Thyroid gland (tissue), 4 donors: Measurements from ENCODE around the gene MAN1B1.

Source experiments
- POLR2A ChIP-seq, 2 donors: fragments of 450-650 bp; IDR thresholded peaks; one replicate each; pipeline ENCODE4 v1.6.1; 2017; ENCODE audit warnings: antibody characterized with exemption in 2 of 2, mild to moderate bottlenecking in 2 of 2, moderate library complexity in 1 of 2
- TF ChIP-seq, protein P1 (sequence below), 6 experiments: fragments of 200-600 bp in 3 of 6; fragments of 450-650 bp in 3 of 6; sonication (generic) in 3 of 6; IDR thresholded peaks; one replicate each; pipeline ENCODE4 v1.5.1; 2016 to 2019; ENCODE audit warnings: antibody characterized with exemption in 6 of 6, mild to moderate bottlenecking in 2 of 6, inconsistent platforms in 1 of 6, moderate library complexity in 1 of 6

- no peak for TF ChIP-seq POLR2A (IDR thresholded peaks at IDR 0.05)
- TF ChIP-seq, protein P1, sequence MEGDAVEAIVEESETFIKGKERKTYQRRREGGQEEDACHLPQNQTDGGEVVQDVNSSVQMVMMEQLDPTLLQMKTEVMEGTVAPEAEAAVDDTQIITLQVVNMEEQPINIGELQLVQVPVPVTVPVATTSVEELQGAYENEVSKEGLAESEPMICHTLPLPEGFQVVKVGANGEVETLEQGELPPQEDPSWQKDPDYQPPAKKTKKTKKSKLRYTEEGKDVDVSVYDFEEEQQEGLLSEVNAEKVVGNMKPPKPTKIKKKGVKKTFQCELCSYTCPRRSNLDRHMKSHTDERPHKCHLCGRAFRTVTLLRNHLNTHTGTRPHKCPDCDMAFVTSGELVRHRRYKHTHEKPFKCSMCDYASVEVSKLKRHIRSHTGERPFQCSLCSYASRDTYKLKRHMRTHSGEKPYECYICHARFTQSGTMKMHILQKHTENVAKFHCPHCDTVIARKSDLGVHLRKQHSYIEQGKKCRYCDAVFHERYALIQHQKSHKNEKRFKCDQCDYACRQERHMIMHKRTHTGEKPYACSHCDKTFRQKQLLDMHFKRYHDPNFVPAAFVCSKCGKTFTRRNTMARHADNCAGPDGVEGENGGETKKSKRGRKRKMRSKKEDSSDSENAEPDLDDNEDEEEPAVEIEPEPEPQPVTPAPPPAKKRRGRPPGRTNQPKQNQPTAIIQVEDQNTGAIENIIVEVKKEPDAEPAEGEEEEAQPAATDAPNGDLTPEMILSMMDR (IDR thresholded peaks at IDR 0.05), result no peak
Observed at GRCh38 chr9:137149363-137149762, 62.6 kb downstream of the MAN1B1 start.
